Astrocyte (in vitro differentiated cells and primary cell): ENCODE data around the gene SAFB2. TPM values are rescaled to one million over a fixed set of nuclear protein-coding genes. Genes with fewer than 3 reads are reported as not detected.

ENCODE experiments used
- DNase-seq: peaks from one replicate; pipeline ENCODE4 v3.0.0-alpha.2; 2010; ENCODE audit warnings: low read depth
- FAIRE-seq: peaks from 2 replicates; lab custom pipeline; 2011; peaks lifted over from hg19 to GRCh38; lab: Jason Lieb, UNC
- H2AFZ ChIP-seq: 2 replicates; pipeline ENCODE4 v1.6.0; 2012; ENCODE audit warnings: low read depth, low read length, inconsistent platforms
- H3K27ac ChIP-seq: 2 replicates; pipeline ENCODE4 v1.5.1; 2011; ENCODE audit warnings: low read depth, low read length, inconsistent platforms
- H3K27me3 ChIP-seq: 2 replicates; pipeline ENCODE4 v1.6.0; 2011; ENCODE audit warnings: low read length, inconsistent platforms; ENCODE audit not compliant: insufficient read depth
- H3K36me3 ChIP-seq: 2 replicates; pipeline ENCODE4 v1.5.1; 2011; ENCODE audit warnings: low read length, inconsistent platforms; ENCODE audit not compliant: insufficient read depth
- H3K4me1 ChIP-seq: 2 replicates; pipeline ENCODE4 v1.5.1; 2011; ENCODE audit warnings: low read length, inconsistent platforms; ENCODE audit not compliant: insufficient read depth
- H3K4me2 ChIP-seq: 2 replicates; pipeline ENCODE4 v1.6.0; 2012; ENCODE audit warnings: low read length, inconsistent platforms
- H3K4me3 ChIP-seq: 2 replicates; pipeline ENCODE4 v1.5.1; 2011; ENCODE audit warnings: low read depth, mild to moderate bottlenecking, low read length, inconsistent platforms; ENCODE audit not compliant: insufficient read depth
- H3K79me2 ChIP-seq: 2 replicates; pipeline ENCODE4 v1.6.0; 2012; ENCODE audit warnings: mild to moderate bottlenecking, low read length, inconsistent platforms; ENCODE audit not compliant: insufficient read depth
- H3K9ac ChIP-seq: 2 replicates; pipeline ENCODE4 v1.6.0; 2012; ENCODE audit warnings: mild to moderate bottlenecking, low read length, inconsistent platforms
- H3K9me3 ChIP-seq: 2 replicates; pipeline ENCODE4 v1.5.1; 2012; ENCODE audit warnings: low read depth, mild to moderate bottlenecking, low read length, inconsistent platforms; ENCODE audit not compliant: insufficient read depth
- H4K20me1 ChIP-seq: 2 replicates; pipeline ENCODE4 v1.6.0; 2012; ENCODE audit warnings: low read length, inconsistent platforms; ENCODE audit not compliant: insufficient read depth
- H3K27ac Mint-ChIP-seq: one replicate; pipeline ENCODE4 v1.8.0; 2021; ENCODE audit warnings: mild to moderate bottlenecking, mixed read lengths; ENCODE audit not compliant: unreplicated experiment
- H3K27me3 Mint-ChIP-seq: one replicate; pipeline ENCODE4 v1.8.0; 2021; ENCODE audit warnings: low read depth, mixed read lengths; ENCODE audit not compliant: unreplicated experiment
- H3K36me3 Mint-ChIP-seq: one replicate; pipeline ENCODE4 v1.8.0; 2021; ENCODE audit warnings: low read depth, mixed read lengths; ENCODE audit not compliant: unreplicated experiment
- H3K4me1 Mint-ChIP-seq: one replicate; pipeline ENCODE4 v1.8.0; 2021; ENCODE audit warnings: low read depth, mixed read lengths; ENCODE audit not compliant: unreplicated experiment
- H3K4me3 Mint-ChIP-seq: one replicate; pipeline ENCODE4 v1.8.0; 2021; ENCODE audit warnings: mild to moderate bottlenecking, moderate library complexity, mixed read lengths; ENCODE audit not compliant: unreplicated experiment
- H3K9me3 Mint-ChIP-seq: one replicate; pipeline ENCODE4 v1.8.0; 2021; ENCODE audit warnings: mild to moderate bottlenecking, mixed read lengths; ENCODE audit not compliant: unreplicated experiment
- EZH2 ChIP-seq: IDR thresholded peaks from 2 replicates; pipeline ENCODE4 v1.6.1; 2012; ENCODE audit warnings: mild to moderate bottlenecking, low read length, inconsistent platforms; ENCODE audit not compliant: insufficient read depth
- total RNA-seq: library from RNA; stranded (reverse); gene quantifications from 2 replicates; pipeline ENCODE4 v1.2.1, GENCODE V29; 2021
- TF ChIP-seq, protein P1 (sequence below): IDR thresholded peaks from 2 replicates; pipeline ENCODE4 v1.5.1; 2011; ENCODE audit warnings: low read depth, mild to moderate bottlenecking, inconsistent platforms, low read length, moderate library complexity; ENCODE audit not compliant: insufficient read depth

SAFB2 gene
- total RNA-seq, 1 donor from 2014 or later, result 50.6 TPM

DNA sequence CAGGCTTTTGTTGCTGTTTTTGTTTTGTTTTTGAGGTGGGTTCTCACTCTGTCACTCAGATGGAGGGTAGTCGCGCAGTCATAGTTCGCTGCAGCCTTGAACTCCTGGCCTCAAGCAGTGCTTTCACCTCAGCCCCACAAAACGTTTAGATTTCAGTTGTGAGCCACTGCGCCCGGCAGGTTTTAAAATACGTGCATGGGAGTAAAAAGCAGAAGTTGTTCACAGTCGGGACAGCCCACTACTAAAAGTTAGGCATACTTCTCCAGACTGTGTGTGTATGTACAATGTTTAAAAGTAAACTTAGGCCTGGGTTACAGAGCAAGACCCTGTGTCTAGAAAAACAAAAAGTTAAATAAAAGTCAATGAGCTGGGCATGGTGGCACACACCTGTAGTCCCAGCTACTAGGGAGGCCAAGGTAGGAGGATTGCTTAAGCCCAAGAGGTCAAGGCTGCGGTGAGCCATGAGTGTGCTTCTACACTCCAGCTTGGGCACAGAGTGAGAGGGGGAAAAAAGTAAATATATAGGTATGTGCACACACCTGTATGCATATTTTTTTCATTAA is 6.4 kb upstream of the SAFB2 start:
- Mint-ChIP-seq H3K36me3 (peaks cover 19% of the 10 kb centered on the region), H3K27ac (no peak overlapping the region), H3K9me3 (no peaks in the 10 kb centered on the region), H3K4me1 (peaks cover 29% of the 10 kb centered on the region), H3K27me3 (no peaks in the 10 kb centered on the region), H3K4me3 (peak overlapping the region; percentile 50)
- no peak overlapping the region for H3K4me3 ChIP-seq
- DNase-seq (no peak), FAIRE-seq (no peak)
- no peaks in the 10 kb centered on the region for H3K27me3 ChIP-seq
- H3K36me3 ChIP-seq, result peaks cover 37% of the 10 kb centered on the region
- peaks cover 96% of the 10 kb centered on the region for H4K20me1 ChIP-seq
- peaks cover 98% of the 10 kb centered on the region for H3K79me2 ChIP-seq
- no peak overlapping the region for H2AFZ ChIP-seq
- H3K4me2 ChIP-seq, result peak overlapping the region; percentile 6
- H3K27ac ChIP-seq, result peak overlapping the region; percentile 34
- H3K9ac ChIP-seq, result no peak overlapping the region
- peaks cover 28% of the 10 kb centered on the region for H3K4me1 ChIP-seq
- TF ChIP-seq EZH2, result no peak
- TF ChIP-seq, protein P1, sequence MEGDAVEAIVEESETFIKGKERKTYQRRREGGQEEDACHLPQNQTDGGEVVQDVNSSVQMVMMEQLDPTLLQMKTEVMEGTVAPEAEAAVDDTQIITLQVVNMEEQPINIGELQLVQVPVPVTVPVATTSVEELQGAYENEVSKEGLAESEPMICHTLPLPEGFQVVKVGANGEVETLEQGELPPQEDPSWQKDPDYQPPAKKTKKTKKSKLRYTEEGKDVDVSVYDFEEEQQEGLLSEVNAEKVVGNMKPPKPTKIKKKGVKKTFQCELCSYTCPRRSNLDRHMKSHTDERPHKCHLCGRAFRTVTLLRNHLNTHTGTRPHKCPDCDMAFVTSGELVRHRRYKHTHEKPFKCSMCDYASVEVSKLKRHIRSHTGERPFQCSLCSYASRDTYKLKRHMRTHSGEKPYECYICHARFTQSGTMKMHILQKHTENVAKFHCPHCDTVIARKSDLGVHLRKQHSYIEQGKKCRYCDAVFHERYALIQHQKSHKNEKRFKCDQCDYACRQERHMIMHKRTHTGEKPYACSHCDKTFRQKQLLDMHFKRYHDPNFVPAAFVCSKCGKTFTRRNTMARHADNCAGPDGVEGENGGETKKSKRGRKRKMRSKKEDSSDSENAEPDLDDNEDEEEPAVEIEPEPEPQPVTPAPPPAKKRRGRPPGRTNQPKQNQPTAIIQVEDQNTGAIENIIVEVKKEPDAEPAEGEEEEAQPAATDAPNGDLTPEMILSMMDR, result no peak
- no peaks in the 10 kb centered on the region for H3K9me3 ChIP-seq

DNA sequence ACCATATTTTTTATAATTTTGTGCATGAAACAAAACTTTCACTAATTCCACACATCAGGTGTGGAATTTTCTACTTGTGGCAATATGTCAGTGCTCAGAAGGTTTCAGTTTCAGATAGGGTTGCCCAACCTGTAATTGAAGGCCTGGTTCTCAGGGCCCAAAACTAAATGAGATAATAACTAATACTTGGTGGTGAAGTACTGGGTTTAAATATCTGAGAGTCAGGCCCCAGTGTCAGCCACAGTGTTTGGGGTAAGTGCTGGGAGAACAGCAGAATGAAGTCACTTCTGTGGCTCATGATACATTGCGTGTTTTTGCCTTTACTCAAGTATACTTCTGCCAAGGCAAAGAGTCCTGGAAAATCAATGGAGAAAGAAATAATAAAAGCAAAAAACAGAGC is 5.9 kb upstream of the SAFB2 start:
- H3K4me1 ChIP-seq, result peaks cover 28% of the 10 kb centered on the region
- H3K27ac ChIP-seq, result peak overlapping the region; percentile 3
- Mint-ChIP-seq H3K9me3 (no peaks in the 10 kb centered on the region), H3K27me3 (no peaks in the 10 kb centered on the region), H3K4me3 (no peak overlapping the region), H3K4me1 (peaks cover 29% of the 10 kb centered on the region), H3K27ac (no peak overlapping the region), H3K36me3 (peaks cover 19% of the 10 kb centered on the region)
- H3K36me3 ChIP-seq, result peaks cover 37% of the 10 kb centered on the region
- H3K9me3 ChIP-seq, result no peaks in the 10 kb centered on the region
- FAIRE-seq (no peak), DNase-seq (peak; percentile 59)
- H3K27me3 ChIP-seq, result no peaks in the 10 kb centered on the region
- peak overlapping the region; percentile 6 for H3K4me2 ChIP-seq
- no peak overlapping the region for H3K9ac ChIP-seq
- no peak overlapping the region for H3K4me3 ChIP-seq
- TF ChIP-seq EZH2, result no peak
- H3K79me2 ChIP-seq, result peaks cover 99% of the 10 kb centered on the region
- H4K20me1 ChIP-seq, result peaks cover 97% of the 10 kb centered on the region
- H2AFZ ChIP-seq, result no peak overlapping the region

DNA sequence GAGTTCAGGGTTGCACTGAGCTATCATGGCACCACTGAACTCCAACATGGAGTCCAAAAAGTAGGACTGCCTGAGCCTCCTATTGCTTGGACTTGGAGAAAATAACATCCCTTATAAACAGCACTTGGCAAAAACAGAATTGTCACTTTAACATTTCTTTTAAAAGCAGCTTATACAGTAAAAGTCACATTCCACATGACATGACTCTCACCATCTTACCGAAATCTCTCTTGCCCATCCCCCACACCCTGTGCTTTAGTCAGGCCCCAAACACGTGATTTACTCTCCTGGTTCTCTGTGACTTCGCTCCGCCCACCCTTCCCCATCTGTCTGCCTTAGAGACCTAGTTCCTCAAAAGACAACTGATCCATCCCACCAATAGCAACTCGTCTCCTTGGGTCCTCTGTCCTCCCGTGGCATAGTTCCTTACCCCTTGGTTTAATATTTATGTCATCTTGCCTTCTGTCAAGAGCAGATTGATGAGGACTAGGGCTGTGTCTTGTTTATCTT is 4.9 kb upstream of the SAFB2 start:
- peaks cover 97% of the 10 kb centered on the region for H3K79me2 ChIP-seq
- H4K20me1 ChIP-seq, result peaks cover 89% of the 10 kb centered on the region
- TF ChIP-seq, protein P1, result no peak
- TF ChIP-seq EZH2, result no peak
- H3K9me3 ChIP-seq, result no peaks in the 10 kb centered on the region
- peak; percentile 26 for DNase-seq
- FAIRE-seq, result no peak
- peak overlapping the region; percentile 0 for H3K9ac ChIP-seq
- H2AFZ ChIP-seq, result no peak overlapping the region
- peak overlapping the region; percentile 32 for H3K4me2 ChIP-seq
- H3K4me1 ChIP-seq, result peaks cover 28% of the 10 kb centered on the region
- H3K27me3 Mint-ChIP-seq, result no peaks in the 10 kb centered on the region
- peak overlapping the region; percentile 74 for H3K4me3 Mint-ChIP-seq
- no peaks in the 10 kb centered on the region for H3K9me3 Mint-ChIP-seq
- H3K27me3 ChIP-seq, result no peaks in the 10 kb centered on the region
- peaks cover 29% of the 10 kb centered on the region for H3K4me1 Mint-ChIP-seq
- peaks cover 19% of the 10 kb centered on the region for H3K36me3 Mint-ChIP-seq
- H3K27ac ChIP-seq, result no peak overlapping the region
- H3K4me3 ChIP-seq, result no peak overlapping the region
- H3K27ac Mint-ChIP-seq, result no peak overlapping the region
- H3K36me3 ChIP-seq, result peaks cover 37% of the 10 kb centered on the region
